Liver (tissue), 9 donors: ENCODE measurements around the gene SMOC1. TPM values are rescaled to one million over a fixed set of nuclear protein-coding genes. Genes with fewer than 3 reads are reported as not detected.

ENCODE experiments used
- DNase-seq: peaks from one replicate; pipeline ENCODE4 v3.0.0-alpha.2; 2017; ENCODE audit warnings: low spot score
- H3K27ac ChIP-seq, 2 donors: one replicate each; pipeline ENCODE4 v1.7.0; 2013; ENCODE audit warnings: inconsistent platforms in 2 of 2, low read length in 2 of 2, control low read depth in 1 of 2, low read depth in 1 of 2, mild to moderate bottlenecking in 1 of 2
- H3K27me3 ChIP-seq, 4 donors: one replicate each; pipeline versions ENCODE4 v1.6.1 to v1.7.0; 2013; ENCODE audit warnings: low read length in 3 of 4, inconsistent platforms in 1 of 4, mild to moderate bottlenecking in 1 of 4, moderate library complexity in 1 of 4; ENCODE audit not compliant: control insufficient read depth in 4 of 4, insufficient read depth in 4 of 4
- H3K36me3 ChIP-seq, 4 donors: one replicate each; pipeline versions ENCODE4 v1.6.1 to v1.7.0; 2013; ENCODE audit warnings: low read length in 3 of 4, mild to moderate bottlenecking in 3 of 4, low read depth in 1 of 4, moderate library complexity in 1 of 4; ENCODE audit not compliant: control insufficient read depth in 4 of 4, insufficient read depth in 3 of 4
- H3K4me1 ChIP-seq, 4 donors: one replicate each; pipeline versions ENCODE4 v1.6.1 to v1.7.0; 2013; ENCODE audit warnings: low read length in 3 of 4, mild to moderate bottlenecking in 3 of 4, moderate library complexity in 1 of 4; ENCODE audit not compliant: control insufficient read depth in 4 of 4, insufficient read depth in 4 of 4
- H3K4me3 ChIP-seq, 3 donors: one replicate each; pipeline versions ENCODE4 v1.6.1 to v1.7.0; 2013; ENCODE audit warnings: low read length in 3 of 3, control low read depth in 1 of 3, low read depth in 1 of 3, mild to moderate bottlenecking in 1 of 3
- H3K9ac ChIP-seq, 2 donors: one replicate each; pipeline ENCODE4 v1.7.0; 2013; ENCODE audit warnings: low read length in 2 of 2, mild to moderate bottlenecking in 2 of 2, moderate library complexity in 2 of 2, control low read depth in 1 of 2, low read depth in 1 of 2
- H3K9me3 ChIP-seq, 4 donors: one replicate each; pipeline versions ENCODE4 v1.6.1 to v1.7.0; 2013; ENCODE audit warnings: low read length in 3 of 4; ENCODE audit not compliant: control insufficient read depth in 4 of 4
- ATF3 ChIP-seq: IDR thresholded peaks from 2 replicates; pipeline ENCODE4 v1.6.1; 2016; ENCODE audit warnings: antibody characterized with exemption
- CTCF ChIP-seq: fragments of 150-350 bp; IDR thresholded peaks from 2 replicates; pipeline ENCODE4 v1.5.1; 2017; ENCODE audit warnings: improper control_type of control experiment, low read depth, low read length; ENCODE audit not compliant: missing input control
- EGR1 ChIP-seq, 2 donors: IDR thresholded peaks; 2 replicates each; pipeline ENCODE4 v1.6.1; 2016 to 2018; ENCODE audit warnings: antibody characterized with exemption in 2 of 2, low read depth in 2 of 2
- FOXA1 ChIP-seq: IDR thresholded peaks from 2 replicates; pipeline ENCODE4 v1.6.1; 2016; ENCODE audit warnings: antibody characterized with exemption
- FOXA2 ChIP-seq: IDR thresholded peaks from 2 replicates; pipeline ENCODE4 v1.6.1; 2016; ENCODE audit warnings: antibody characterized with exemption
- HNF4A ChIP-seq, 2 donors: conservative IDR thresholded peaks; 2 replicates each; pipeline ENCODE4 v1.6.1; 2016; ENCODE audit warnings: antibody characterized with exemption in 2 of 2, mild to moderate bottlenecking in 2 of 2
- HNF4G ChIP-seq: IDR thresholded peaks from 2 replicates; pipeline ENCODE4 v1.6.1; 2016; ENCODE audit warnings: antibody characterized with exemption
- JUND ChIP-seq, 2 donors: IDR thresholded peaks; 2 replicates each; pipeline ENCODE4 v1.6.1; 2016; ENCODE audit warnings: antibody characterized with exemption in 2 of 2
- MAX ChIP-seq: IDR thresholded peaks from 2 replicates; pipeline ENCODE4 v1.6.1; 2016; ENCODE audit warnings: antibody characterized with exemption
- RAD21 ChIP-seq, 2 donors: IDR thresholded peaks; 2 replicates each; pipeline ENCODE4 v1.6.1; 2016; ENCODE audit warnings: antibody characterized with exemption in 2 of 2, mild to moderate bottlenecking in 2 of 2
- REST ChIP-seq: IDR thresholded peaks from 2 replicates; pipeline ENCODE4 v1.6.1; 2016; ENCODE audit warnings: antibody characterized with exemption, mild to moderate bottlenecking
- RXRA ChIP-seq, 2 donors: IDR thresholded peaks; 2 replicates each; pipeline ENCODE4 v1.6.1; 2017 to 2018; ENCODE audit warnings: antibody characterized with exemption in 2 of 2, mild to moderate bottlenecking in 1 of 2
- SP1 ChIP-seq: IDR thresholded peaks from 2 replicates; pipeline ENCODE4 v1.6.1; 2018; ENCODE audit warnings: antibody characterized with exemption, mild to moderate bottlenecking
- TAF1 ChIP-seq: conservative IDR thresholded peaks from 2 replicates; pipeline ENCODE4 v1.6.1; 2016; ENCODE audit warnings: antibody characterized with exemption, mild to moderate bottlenecking
- YY1 ChIP-seq: IDR thresholded peaks from 2 replicates; pipeline ENCODE4 v1.6.1; 2016; ENCODE audit warnings: antibody characterized with exemption, mild to moderate bottlenecking
- WGBS: extraction: QIAGEN DNeasy Blood & Tissue Kit; methylation state at CpG from one replicate; pipeline ENCODE4 v1.1.7; 2013; 5-methylcytosine and 5-hydroxymethylcytosine counted together
- polyA plus RNA-seq, 2 donors: library from polyadenylated mRNA; stranded (reverse) in 1 of 2; unstranded in 1 of 2; fragments of 200-250 nt in 1 of 2; fragments of >200 nt in 1 of 2; fragmentation: Nextera tagmentation in 1 of 2; extraction: Ambion mirVana in 1 of 2; gene quantifications; one replicate each; pipeline versions ENCODE4 v1.2.1 to v1.2.3, GENCODE V29; 2013 to 2015
- total RNA-seq, 2 donors: library from RNA; depleted of rRNA; stranded (reverse); fragments of >200 nt; gene quantifications; one replicate each; pipeline ENCODE4 v1.2.3, GENCODE V29; 2014
- donor health status: healthy.
- donor health status: healthy.
- donor health status: healthy.
- donor health status: healthy.
- donor health status: healthy.

The SMOC1 gene
- total and polyA plus RNA-seq, 4 donors: 11.2 to 43.7 (median 27.4) TPM

GRCh38 chr14:70018230-70018629, 139.0 kb downstream of the SMOC1 start:
- peaks cover 4 to 56% (median 20%) of the 10 kb centered on the region in 4 donors for H3K36me3 ChIP-seq
- H3K9me3 ChIP-seq: no peaks in the 10 kb centered on the region
- 67% methylated on average over 2 of the region's 2 CpGs for WGBS
- H3K27me3 ChIP-seq: no peaks in the 10 kb centered on the region
- TF ChIP-seq YY1: no peak
- TF ChIP-seq EGR1 (IDR thresholded peaks at IDR 0.05; ENCODE audit: low read depth in 2 of 2): no peak
- TF ChIP-seq RAD21 (IDR thresholded peaks at IDR 0.05): no peak
- no peak for TF ChIP-seq RXRA (IDR thresholded peaks at IDR 0.05)
- TF ChIP-seq REST: no peak
- TF ChIP-seq FOXA2: no peak
- no peak for TF ChIP-seq FOXA1
- no peak for TF ChIP-seq JUND (IDR thresholded peaks at IDR 0.05)
- no peak overlapping the region for H3K9ac ChIP-seq
- H3K4me1 ChIP-seq: peaks cover 0 to 10% (median 8%) of the 10 kb centered on the region in 4 donors
- H3K4me3 ChIP-seq: no peak overlapping the region
- no peak overlapping the region for H3K27ac ChIP-seq
- DNase-seq: no peak

- TF ChIP-seq SP1 (no peak), RAD21 (IDR thresholded peaks at IDR 0.05) (peak in 1 of 2 donors; percentile 23)
- no peaks in the 10 kb centered on the region for H3K9me3 ChIP-seq
- WGBS: 46% methylated on average over 9 of the region's 9 CpGs
- no peaks in the 10 kb centered on the region for H3K27me3 ChIP-seq
- H3K9ac ChIP-seq: no peak overlapping the region
- no peak overlapping the region for H3K27ac ChIP-seq
- H3K36me3 ChIP-seq: peaks cover 4 to 57% (median 23%) of the 10 kb centered on the region in 4 donors
- H3K4me3 ChIP-seq: no peak overlapping the region
- peaks cover 0 to 10% (median 8%) of the 10 kb centered on the region in 4 donors for H3K4me1 ChIP-seq
- DNase-seq: no peak
Measured at GRCh38 chr14:70018713-70019211, 139.5 kb downstream of the SMOC1 start.

- no peak overlapping the region for H3K27ac ChIP-seq
- H3K4me1 ChIP-seq: peaks cover 0 to 10% (median 8%) of the 10 kb centered on the region in 4 donors
- no peak overlapping the region for H3K4me3 ChIP-seq
- DNase-seq: no peak
- H3K27me3 ChIP-seq: no peaks in the 10 kb centered on the region
- H3K9ac ChIP-seq: no peak overlapping the region
- H3K36me3 ChIP-seq: peaks cover 4 to 52% (median 24%) of the 10 kb centered on the region in 4 donors
- TF ChIP-seq SP1 (no peak), YY1 (no peak), RAD21 (IDR thresholded peaks at IDR 0.05) (no peak), EGR1 (IDR thresholded peaks at IDR 0.05; ENCODE audit: low read depth in 2 of 2) (no peak), HNF4A (conservative IDR thresholded peaks at IDR 0.05) (no peak), CTCF (no peak), FOXA2 (no peak), HNF4G (no peak), MAX (no peak), ATF3 (no peak), TAF1 (no peak), FOXA1 (no peak), REST (no peak)
- H3K9me3 ChIP-seq: no peaks in the 10 kb centered on the region
Measured at GRCh38 chr14:70019695-70020094, 140.5 kb downstream of the SMOC1 start.
